Right forelimb (tissue), 1 donor: ENCODE results near the gene AKT2.

ENCODE experiments used
- DNase-seq: peaks from one replicate; pipeline ENCODE4 v3.0.0-alpha.2; 2018

AKT2 gene

DNA sequence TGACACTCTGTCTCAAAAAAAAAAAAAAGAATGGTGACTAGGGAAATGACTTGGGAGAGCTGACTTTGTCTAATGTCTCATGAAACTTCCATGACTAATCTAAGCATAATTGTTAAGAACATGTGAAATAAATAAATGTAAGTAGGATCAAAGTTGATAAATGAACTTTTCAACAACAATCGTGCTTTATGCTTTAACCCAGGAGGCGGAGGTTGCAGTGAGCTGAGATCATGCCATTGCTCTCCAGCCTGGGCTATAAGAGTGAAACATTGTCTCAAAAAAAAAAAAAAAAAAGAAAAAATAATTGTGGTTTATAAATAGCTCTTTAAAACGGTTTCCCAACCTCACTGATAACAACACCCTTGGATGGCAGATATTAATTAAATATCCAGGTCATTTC is 12.9 kb upstream of the AKT2 start:
- no peak for DNase-seq

DNA sequence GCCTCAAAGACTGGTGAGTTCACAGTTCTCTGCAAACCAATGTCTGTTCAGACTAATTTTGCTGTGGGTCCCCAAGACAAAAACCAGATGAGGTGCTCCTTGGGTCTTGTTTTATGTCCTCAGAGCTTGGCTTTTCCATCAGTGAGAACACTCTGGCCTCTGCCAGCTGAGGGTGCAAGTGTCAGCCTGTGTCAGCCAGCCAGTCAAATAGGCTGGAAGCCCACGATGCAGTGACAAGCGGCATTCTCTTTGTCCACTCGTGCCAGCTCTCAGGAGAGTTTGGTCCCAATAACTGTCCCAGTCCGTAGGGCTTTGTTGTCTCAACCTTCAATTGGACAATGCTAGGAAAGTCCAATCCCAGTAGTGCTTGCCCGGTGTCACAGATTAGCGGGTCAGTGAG is 9.4 kb upstream of the AKT2 start:
- no peak for DNase-seq

DNA sequence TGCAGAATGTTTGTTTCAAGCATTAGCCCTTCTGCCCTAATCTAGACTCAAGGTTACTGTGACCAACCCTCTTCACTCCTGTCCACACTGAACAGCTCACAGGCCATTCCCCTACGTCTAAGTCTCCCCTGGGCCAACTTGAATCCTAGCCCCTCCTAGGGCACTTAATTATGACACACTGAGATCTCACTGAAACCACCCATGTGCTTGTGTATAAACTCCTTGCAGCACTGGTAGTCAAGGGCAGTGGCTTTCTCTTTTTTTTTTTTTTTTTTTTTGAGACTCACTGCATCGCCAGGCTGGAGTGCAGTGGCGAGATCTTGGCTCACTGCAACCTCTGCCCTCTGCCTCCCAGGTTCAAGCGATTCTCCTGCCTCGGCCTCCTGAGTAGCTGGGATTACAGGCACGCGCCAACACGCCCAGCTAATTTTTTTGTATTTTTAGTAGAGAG is 1.9 kb upstream of the AKT2 start:
- DNase-seq: no peak

DNA sequence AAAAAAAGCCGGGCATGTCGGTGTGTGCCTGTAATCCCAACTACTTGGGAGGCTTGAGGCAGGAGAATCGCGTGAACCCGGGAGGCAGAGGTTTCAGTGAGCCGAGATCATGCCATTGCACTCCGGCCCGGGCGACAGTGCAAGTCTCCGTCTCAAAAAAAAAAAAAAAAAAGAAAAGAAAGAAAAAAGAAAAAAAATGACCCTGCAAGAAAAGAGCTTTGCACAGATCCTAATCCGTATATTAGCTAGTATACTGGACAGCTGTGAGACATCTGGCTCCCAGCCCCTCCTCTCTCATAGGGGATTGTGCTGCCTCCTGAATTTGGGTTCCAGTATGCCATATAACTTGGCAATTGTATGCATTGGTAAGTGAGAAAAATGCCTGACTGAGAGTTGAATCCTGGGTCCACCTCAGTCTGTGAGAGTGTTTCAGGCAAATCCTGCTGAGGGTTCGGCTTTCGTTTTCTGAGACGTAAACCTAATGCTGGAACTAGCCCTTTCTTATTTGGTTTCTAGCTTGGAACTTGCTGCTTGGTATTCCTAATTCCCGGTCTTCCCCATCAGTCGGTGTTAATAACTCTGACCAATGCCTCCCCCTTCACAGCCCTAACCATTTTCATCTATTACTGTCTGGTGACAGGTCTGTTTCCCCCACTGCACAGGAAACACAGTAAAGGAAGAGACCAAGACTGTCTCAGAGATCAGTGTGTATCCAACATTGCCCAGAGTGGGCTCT is 1.3 kb upstream of the AKT2 start:
- DNase-seq: no peak

DNA sequence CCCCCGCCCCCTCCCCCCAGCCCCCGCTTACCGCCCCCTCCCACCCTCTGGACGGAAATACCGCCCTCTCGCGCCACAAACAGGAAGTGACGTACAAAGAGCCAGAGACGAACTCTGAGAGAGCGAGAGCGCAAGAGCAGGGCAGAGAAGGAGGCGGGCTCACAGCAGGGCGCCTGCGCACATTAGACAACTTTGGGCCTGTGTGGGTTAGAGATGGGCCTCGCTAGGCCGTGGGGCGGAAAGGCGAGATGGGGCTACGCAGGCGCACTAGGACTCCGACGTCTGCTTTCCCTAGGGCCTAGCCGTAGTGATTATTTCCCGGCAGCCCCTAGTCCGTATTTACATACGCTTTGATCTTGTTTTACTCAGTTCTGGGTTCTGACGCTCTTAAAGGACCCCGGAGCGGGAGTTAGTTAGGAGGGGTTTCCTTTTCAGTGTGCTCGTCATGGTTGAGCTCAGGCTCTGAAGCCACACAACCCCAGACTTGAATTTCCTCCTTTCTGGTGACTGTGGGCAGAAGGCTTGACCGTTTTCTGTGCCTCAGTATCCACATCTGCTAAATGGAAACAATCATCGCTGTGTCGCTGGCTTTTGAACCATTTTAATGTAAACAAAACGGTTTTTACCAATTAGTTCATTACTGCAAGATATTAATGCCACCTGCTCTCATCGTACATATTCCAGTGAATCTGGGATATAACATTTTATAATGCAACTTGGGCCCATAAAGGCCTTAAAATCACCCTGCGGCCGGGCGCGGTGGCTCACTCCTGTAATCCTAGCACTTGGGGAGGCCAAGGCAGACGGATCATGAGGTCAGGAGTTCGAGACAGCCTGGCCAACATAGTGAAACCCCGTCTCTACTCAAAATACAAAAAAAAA is 449 bp upstream of the AKT2 start:
- DNase-seq: peak; percentile 97

DNA sequence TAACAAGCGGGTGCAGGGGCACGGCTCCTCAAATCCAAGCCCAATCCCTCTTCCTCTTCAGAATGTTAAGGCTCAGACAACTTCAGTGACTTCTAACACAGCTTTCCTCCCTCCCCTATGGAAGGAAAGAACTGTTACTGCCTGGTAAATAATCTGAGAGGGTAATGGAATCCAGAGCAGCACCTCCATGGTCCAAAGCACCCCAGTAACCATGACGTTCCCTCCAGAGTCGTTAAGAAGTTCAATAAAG is 969 bp downstream of the AKT2 start:
- no peak for DNase-seq

DNA sequence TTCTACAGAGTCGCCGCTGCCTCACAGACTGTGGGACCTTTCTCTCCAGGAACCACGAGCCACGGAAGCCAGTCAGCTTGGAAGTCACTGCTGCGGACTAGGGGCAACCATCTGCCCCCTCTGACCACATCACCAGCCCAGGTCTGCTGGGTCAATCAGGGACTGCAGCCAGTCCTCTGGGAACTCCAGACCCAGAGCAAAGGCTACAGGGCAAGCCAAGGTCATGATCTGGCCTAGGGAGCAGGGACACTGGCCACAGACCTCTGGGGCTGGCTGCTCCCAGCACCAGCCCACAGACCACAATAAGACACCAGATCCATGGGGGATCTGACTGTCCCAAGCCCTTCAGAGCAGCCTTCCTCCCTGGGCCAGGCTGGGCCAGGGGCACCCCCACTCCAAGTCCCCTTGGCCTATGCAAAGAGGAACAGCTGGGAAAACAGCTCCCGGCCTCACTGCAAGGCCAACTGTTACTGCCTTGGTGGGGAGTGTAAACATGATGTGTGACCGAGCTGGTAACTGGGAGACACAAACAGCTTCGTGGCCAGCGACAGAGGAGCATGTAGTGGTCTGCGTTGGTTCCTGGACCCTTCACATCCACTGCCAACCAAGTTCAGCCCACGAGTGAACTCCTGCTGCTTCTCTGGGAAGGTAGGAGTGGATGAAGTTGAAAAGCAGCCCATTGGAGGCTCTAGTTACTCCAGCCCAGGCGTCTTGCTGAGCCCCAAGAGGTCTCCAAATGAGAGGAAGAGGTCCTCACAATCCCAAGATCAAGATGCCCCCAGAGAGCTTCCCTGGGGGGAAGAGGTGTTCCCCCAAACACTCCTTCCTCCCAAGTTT is 1.5 kb downstream of the AKT2 start:
- DNase-seq: no peak

DNA sequence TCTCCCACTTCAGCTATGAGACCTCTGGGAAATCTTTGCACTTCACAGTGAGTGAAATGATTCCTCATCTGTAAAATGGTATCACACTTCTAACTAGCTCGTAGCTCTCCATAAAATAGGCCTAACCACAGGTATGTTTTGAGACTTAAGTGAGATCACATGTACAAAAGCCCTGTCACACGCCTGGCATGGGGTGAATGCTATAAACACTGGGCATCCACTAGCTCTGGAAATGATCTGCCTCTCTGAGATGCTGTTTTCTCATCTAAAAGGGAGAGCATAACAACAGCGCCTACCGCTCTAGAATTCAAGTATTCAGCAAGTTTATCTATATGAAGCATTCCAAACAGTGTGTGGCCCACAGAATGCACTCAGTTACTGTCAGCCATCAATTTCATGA is 2.2 kb downstream of the AKT2 start:
- no peak for DNase-seq

DNA sequence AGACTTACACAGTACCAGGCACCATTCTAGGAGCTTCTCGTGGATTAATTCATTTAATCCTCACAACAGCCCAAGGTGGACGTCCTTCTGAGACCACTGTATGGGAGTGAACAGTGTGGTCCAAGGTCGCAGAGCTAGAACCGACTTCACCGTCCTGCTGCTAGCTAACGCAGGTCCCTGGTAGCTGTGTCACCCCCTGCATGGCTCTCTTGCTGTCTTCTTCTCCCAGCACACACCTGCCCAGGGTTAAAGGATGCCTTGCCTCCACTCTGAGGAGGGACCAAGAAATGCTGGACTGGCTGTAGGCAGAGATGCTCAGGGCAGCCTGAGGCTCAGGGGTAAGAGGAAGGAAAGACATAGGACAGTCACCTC is 3.0 kb downstream of the AKT2 start:
- DNase-seq: no peak

DNA sequence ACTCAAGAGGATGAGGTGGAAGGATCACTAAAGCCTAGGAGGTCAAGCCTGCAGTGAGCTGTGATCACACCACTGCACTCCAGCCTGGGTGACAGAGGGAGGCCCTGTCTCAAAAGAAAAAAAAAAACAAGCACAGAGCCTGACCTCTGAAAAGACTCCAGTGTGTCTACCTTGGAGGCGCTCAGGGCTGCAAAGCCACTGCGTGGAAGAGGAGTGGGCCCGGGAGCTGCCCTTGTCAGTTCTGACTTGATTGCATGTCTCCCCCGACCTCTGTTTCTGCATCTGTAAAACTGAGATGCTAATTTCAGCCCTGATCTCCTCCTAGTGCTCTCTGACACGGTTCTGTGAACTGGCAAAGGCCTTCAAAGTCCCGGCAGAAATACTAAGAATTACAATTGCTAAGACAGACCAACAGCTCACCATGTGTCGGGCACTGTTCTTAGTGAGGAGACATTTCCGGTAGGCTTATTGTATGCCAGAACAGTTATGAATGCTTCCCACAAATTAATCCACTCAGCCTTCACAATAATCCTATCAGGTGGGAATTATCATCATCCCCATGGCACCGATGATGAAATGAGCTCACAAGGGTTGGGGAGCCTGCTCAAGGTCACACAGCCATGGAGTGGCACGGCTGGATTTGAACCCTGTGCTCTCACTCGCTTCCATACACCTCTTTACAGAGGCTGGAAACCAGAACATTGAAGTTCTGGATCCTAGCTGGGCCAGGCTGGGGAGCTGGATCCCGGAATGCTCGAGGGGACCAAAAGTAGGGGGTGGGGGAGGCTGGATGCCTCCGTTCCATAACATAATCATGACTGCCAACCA is 3.5 kb downstream of the AKT2 start:
- no peak for DNase-seq

DNA sequence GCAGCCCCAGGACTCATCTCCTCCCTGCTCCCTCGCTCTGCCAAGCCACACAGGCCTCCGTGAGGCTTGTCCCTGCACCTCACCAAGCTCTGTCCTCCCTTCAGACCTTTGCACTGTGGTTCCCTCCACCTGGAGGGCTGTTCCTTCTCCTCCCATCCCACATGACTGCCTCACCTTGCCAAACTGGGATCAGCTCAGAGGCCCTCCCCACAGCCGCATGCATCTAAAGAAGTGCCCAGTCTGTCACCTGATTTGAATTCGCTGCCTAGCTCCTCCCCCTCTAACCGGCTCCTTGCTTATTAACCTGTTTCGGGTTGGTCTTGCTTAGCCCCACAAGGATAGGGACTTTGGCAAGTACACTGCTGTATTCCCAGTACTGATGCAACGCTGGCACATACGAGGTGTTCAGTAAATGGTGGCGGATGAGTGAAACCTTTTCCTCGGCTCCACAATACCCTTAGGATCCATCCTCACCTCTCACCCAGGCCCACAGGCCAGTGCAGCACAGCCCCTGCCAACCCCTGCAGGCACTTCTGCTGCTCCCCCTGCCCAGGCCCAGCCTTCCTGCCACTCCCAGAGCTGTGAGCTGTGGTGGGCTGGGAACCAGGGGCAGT is 4.4 kb downstream of the AKT2 start:
- no peak for DNase-seq

DNA sequence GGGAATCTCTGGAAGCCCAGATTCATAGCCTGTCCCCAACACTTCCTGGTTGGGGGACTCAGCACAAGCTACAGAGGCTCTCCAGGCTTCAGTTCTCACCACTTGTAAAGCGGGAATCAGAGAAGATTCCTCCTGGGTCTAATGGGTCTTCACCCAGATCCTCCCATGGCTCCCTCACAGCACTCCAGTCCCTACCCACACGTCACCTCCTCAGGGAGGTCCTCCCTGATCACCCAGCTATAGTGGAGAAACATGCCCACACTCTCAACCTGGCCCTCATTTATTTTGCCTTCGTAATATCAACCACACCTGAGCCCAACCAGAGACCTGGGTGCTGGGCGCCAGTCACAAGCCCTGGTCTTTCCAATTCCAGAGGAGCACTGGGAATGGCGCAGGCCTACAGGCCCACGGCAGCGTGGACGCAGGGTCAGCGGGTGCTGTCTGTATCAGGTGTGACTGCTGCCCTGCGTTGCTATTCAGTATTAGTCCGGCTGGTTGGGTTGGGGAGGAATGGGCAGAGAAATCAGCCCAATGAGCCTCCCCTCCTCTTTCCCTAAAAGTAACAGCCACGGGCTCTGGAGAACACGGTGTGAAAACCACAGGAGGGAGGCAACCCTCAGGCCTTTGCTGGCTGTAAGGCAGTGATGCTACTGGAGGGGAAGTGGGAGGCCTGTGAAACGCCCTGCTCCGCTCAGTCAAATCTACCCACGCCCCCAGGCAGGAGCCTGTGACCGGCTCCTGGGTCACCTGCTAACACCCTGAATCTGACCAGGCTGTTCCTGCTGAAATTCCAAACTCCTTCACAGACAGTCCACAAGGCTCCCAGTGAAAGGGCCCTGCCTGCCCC is 5.2 kb downstream of the AKT2 start:
- no peak for DNase-seq

DNA sequence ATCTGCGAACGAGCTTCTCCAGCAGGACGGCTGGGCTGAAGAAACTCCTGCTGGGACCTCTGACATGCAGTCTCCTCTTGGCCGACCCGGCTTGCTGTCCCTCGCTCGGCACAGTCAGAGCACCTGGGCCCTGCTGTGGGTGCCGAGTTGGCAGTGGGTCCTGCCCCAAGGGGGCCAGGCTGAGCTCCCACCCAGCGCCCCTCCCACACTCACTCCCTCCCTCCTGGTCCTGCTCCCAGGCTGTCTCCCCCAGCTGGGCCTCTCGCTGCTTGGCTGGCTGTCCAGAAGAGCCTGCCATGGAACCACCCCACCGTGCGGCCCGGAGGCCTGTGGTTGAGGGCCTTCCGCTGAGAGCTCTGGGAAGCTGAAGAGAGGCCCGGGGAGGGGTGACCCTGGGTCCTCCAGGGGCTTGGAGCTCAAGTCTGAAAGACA is 6.0 kb downstream of the AKT2 start:
- peak; percentile 95 for DNase-seq

DNA sequence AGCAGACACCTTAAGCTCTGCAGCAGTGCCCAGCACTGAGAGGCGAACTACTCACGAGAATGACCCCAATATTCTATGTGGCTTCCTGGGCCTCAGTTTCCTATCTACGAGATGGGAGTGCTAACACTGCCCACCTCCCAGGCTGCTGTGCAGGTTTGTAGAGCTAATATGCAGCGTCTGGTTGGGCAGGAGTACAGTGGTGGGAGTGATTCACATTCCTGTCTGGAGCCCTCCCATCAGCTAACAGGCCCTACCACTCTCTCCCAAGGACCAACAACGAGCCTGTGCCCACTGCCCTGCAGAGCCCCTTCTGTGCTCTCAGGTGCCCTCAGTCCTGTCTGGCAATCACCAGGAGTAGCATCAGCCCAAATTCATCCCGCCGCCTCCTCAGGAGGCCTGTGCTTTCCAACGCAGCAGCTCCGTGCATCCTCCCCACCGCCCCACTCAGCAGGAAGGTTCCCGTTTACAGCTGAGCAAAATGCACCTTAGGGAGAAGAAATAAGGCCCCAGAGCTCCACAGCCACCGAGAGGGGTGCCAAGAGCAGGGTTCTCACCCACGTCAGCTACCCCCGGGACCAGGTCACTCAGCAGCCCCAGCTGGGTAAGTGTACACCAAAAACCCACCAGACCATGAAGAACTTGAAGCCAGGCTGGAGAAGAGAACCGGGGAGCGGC is 6.6 kb downstream of the AKT2 start:
- no peak for DNase-seq

DNA sequence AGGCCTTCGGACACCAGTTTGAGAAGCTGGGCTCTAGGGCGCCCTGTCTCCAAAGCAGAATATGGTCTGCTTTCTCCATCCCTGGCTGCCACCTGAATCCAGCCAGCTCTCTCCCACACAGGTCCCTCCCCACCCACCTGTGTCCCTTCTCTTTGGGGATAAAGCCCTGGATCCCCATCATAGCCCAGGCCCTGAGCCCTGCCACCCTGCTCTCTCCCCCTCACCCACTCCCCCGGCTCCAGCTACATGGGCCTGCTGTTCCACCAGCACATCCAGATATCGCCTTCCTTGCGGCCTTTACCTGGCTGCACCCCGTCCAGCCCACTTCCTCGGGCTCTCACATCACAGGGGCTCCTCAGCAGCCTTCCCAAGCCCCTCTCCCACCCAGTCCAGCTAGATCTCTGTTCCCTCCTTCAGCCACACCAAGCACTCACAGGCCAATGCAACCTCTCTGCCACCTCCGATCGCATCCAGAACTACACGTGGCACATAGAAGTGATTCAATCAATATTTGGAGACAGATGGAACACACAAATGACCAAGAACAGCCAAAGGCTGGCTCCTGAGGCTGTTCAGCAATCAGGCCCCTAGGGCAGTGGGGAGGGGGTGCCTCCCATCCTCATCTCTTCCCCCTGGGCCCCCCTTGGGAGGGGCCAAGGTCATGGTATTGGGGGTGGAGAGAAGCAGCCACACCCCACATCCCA is 7.6 kb downstream of the AKT2 start:
- DNase-seq: no peak

DNA sequence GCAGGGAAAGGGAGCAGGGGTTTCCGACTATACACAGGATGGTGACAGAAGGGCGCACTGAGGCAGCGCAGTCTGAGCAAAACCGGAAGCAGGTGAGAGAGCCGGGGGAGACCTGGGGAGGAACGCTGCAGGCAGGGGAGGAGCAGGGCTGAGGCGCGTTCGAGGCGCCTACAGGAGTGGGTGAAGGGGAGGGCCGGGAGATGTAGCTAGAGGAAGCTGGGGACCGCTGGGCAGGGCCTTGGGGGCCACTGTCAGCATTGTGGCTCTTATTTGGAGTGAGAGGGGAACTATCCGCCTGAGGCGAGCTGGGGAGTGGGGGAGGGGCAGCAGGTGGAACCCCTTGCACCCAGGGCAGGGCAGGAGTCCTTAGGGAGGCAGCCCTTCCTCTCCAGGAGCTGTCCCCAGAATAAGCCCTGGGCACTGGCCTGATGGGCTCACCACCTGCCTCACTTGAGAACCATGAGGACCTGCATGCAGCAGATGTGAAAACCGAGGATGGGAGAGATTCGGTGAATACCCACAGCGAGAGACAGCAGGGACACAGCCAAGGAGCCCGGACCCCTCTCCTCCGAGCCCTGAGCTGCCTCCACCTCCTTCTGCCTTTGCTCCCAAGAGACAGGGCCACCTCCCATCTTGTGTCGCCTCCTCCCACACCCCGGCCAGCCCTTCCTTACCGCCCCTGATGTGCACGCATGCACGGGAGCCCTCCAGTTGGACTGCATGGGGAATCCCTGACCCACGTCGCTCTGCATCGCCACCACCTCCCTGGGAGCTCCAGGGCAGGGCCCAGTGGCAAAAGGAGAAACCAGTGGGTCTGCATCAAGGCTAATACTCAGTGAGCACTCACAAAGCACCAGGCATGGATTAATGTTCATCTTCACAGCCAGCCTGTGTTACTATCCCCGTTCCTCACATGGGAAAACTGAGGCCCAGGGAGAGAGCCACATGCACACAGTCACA is 10.3 kb downstream of the AKT2 start:
- no peak for DNase-seq

DNA sequence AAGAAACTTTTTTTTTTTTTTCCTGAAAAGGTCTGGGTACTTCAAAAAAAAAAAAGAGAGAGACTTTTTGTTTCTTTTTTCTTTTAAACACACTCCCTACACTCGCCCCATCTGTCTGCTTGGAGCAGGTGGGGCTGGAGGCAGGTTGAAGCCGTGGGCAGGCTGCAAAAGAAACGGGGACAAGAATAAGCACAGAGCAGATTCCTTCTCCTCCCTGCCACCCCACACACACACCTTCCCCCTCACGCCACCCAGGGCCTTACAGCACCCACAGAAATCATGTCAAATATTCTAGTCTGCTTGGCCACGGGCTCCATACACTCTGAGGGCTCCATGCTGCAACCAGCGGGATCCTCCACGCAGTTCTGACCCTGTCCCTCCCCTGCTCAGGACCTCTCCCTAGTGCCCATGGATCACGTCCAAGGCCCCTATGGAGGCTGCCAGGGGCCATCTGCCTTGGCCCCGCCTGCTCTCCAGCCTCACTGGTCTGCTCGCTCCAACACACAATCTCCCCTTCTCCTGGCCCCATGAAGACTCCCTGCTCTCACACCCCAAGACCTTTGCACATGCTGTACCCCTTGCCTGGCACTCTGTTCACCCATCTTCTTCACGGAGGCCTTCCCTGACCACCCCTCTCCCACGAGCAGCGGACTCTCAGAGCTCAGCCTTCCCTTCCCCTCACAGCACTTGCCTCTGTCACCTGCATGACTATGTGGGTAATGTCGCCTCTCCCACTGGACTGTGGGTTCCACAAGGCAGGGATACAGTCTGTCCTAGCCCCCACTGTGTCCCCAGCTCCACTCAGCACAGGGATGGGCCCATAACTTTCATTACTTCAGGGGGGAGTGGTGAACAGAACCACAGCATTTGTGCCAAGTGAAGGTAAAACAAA is 11.4 kb downstream of the AKT2 start:
- DNase-seq: no peak

DNA sequence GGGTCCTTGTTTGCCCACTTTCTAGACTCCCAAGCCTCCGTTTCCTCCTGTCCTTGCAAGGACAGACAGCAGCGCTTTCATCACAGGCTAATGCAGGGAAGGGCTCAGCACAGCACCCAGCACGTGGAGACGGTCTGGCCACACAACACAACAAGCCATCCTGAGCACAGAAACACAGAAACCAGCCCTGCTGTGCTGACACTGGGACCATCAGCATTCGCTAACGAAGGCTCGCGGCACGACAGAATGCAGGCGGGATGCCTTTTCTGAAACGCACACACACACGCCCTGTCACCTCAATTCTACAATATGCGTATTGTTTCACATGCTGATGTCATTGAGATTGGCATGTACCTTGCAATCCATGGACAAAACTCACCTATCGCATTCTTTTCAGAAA is 12.9 kb downstream of the AKT2 start:
- no peak for DNase-seq
